GM18502 (cell line): ENCODE data around the gene LIPI.
"Not testable (repeated sequence)": the region's sequence is repeated elsewhere in the genome, so short reads cannot be mapped to it uniquely, and the experiment has no call there.

Experiments used
- ATAC-seq: cut with Tn5 transposase; IDR thresholded peaks from one replicate; pipeline ENCODE4 v1.9.1; 2021; ENCODE audit warnings: mild to moderate bottlenecking; ENCODE audit not compliant: unreplicated experiment, poor library complexity

LIPI gene

DNA sequence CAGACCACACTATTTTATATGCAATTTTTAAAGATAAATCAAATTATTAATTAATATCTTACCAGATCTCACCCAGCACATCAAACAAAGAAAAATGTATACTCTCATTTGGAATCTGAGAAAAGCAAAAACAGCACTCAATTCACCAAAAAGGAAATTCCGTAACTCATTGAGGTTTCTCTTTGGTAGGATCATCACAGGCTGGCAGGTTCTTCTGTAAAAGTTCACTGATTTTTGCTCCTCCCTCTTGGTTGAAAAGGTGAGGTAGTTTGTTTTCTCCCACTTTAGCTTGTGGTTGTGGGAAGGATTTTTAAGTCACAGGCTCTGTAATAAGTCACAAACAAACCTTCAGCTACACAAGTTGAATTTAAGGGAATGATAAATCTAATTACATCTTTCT is at the start of gene LIPI:
Gene LIPI, minus strand, starts transcription at position 218 of the 400 bp plus-strand sequence. Its CDS starts 110 bp downstream, at position 108.
- no peak for ATAC-seq

DNA sequence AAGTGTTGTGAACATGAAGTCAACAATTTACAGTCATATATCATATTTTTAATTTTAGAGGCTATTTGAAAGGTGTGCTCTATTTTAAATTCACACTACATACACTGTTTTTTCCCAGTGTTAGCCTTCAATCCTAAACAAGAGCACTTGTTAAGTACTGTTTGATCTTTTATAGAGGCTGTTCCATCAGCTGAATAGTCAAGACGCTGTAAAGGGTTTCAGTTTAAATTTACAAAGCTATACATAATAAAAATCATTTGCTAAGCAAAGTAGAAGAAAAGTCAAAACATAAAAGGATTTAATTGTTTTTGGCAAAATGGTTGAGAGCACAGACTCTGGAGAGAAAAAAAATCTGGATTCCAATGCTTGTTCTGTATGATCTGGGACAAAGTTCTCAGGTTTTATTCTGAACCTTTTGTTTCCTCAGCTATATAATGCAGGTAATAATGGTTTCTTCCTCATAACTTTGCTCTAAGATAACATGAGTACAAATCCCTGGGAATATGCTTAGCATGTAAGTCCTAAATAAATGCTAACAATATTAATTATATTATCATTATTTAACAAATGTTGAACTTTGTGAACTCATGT is 49.5 kb upstream of the LIPI start:
- ATAC-seq, result no peak

DNA sequence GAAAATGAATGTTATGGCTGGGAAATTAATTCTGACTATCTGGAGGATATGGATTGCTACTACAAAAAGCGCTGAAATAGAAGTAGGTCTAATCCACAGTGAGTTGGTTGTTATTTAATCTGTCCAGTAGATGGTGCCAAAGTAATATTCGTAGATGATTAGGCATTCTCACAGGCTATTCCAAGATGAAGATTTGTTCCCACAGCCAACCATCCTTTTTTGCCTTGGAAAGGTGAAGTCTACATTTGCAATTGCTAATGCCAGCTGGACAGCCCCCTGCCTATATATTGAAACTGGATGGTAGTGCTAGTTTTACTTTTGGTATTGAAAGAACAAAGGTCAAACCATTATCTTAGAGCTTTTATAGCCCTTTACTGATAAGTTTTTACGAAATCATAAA is 49.0 kb upstream of the LIPI start:
- peak; percentile 70 for ATAC-seq

DNA sequence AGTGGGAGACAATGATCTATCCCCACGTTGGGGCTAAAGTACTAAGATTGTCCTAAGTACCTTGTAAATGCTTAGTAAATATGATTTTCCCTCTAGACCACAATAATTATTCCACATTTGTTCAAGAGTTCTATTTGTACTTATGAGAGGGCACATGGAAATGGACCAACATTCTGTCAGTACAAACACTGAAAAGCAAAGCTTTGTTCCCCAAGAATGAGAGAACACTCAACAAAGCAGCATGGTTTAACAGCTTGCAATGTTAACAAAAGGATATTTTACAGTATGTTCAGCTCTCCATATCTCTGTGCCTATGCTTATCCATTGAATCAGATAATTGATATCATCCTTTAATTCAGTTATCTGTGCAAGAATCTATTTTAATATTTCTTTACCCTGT is 40.6 kb upstream of the LIPI start:
- no peak for ATAC-seq

DNA sequence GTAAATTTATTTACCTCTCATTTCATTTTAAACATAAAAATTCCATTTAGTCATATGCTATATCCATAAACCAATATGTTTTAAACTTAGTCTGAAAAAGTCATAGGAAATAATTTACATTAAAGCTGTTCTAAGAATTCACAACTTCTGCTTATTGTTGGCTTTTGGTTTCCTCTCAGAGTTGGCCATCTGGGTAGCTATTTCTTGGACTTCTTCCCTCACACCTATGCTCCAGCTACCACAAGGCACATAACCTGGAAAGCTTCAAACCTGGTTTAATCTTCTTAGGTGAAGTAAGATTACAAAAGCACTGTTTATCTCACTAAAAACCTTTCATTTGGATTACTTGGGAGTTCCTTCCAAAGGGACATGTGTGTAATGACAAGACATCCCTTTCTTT is 35.0 kb upstream of the LIPI start:
- no peak for ATAC-seq

DNA sequence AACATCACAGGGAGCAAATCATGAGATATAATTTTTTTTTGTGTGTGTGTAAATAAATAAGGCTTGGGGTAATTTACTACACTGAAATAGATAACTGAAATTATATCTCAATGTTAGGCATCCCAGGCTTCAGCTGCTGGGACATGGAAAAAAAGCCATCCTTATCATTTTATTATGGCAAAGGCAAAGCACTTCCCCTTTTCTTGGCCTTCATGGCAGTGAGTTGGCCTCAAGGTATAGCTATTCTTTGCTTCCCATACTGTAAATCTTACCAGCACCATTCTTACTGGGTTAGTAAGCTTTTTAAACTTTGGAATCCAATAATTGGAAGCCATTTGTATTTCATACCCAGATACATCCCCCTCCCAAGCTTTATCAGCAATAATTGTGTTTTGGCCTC is 34.2 kb upstream of the LIPI start:
- no peak for ATAC-seq

- no peak for ATAC-seq
Measured at GRCh38 chr21:14243874-14244273, 33.1 kb upstream of the LIPI start.

GRCh38 chr21:14243461-14243860 is 32.7 kb upstream of the LIPI start:
- ATAC-seq, result no peak

DNA sequence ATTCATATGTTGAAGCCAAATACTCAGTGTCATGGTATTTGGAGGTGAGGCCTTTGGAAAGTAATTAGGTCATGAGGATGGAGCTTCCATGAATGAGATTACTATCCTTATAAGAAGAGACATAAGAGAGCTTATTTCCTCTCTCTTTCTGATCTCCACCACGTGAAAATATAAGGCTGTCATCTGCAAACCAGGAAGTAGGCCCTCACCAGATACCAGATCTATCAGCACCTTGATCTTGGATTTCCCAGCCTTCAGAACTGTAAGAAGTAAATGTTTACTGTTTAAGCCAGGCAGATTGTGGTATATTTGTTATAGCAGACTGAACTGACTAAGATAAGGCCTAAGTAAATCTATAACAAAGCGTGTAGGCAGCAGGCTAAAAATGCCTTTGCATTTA is 30.5 kb upstream of the LIPI start:
- ATAC-seq, result no peak

GRCh38 chr21:14239281-14239680 is 28.5 kb upstream of the LIPI start:
- ATAC-seq, result no peak

DNA sequence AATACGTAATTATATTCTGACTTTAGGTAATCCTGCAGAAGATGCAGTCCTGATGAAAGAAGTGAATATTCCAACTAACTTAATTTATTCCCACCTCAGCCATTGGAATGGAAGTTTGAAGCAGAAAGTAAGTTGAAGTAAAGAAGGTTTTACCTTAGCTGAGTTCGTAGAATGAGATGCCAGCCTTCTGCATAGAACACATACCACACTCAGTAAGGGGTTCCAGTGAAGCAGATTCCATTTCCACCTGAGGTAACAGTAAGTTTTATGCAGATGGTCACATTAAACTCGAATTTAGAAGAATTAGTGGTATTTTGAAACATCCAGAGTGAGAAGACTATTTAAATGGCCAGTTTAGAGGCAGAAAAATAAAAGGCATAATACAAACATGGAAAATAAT is 25.4 kb upstream of the LIPI start:
- no peak for ATAC-seq

DNA sequence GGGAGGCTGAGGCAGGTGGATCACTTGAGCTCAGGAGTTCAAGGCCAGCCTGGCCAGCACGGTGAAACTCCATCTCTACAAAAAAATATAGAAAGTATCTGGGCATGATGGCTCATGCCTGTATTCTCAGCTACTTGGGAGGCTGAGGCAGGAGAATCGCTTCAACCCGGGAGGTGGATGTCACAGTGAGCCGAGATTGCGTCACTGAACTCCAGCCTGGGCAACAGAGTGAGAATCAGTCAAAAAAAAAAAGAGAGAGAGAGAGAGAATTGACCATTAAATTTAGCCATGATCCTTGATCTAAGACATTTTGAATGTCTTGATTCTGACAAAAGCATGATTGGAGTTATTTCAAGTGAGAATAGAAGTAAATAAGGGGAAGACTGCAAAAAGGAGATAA is 24.3 kb upstream of the LIPI start:
- ATAC-seq, result no peak

DNA sequence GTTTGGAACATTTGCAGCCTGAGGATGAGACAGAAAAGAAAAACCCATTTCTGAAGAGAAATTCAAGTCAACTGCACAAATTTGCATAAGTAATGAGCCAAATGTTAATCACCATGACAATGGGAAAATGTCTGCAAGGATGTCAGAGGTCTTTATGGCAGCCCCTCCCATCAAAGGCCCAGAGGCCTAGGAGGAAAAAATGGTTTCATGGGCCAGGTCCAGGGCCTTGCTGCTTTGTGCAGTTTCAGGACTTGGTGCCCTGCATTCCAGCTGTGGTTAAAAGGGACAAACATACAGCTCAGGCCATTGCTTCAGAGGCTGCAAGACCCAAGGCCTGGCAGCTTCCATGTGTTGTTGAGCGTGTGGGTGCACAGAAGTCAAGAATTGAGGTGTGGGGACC is 18.6 kb upstream of the LIPI start:
- ATAC-seq, result no peak

GRCh38 chr21:14223365-14223764 is 12.6 kb upstream of the LIPI start:
- no peak for ATAC-seq

DNA sequence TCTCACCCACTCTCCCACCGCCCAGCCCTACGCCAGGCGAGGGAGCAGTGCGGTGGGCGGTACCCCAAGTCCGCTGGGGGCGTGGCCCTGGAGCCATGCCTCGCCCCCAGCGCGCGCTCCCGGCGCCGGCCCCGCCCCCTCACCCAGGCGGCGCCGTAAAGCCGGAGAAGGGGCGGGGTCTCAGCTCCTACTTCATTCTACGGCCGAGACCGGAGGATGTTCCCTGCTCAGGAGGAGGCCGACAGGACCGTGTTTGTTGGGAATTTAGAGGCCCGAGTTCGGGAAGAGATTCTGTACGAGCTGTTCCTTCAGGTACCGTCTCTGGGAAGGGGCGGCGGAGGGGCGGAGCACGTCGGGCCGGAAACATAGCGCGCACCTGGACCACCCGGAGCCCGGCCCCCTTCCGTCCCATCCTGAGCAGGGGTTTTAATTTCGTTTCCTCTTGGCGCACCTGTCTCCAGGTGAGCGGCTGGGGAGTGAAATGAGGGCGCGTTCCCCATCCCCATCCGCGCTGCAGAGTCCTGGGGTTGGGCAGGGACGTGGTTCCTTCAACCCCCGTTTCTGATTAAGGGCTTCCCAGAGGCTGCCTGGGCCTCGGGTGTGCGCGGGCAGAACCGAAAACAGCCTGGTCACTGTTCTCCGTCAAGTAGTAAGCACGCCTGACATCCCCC is 5.4 kb upstream of the LIPI start, which contains the start of gene RBM11:
Gene RBM11, plus strand, starts transcription at position 187 of the 671 bp plus-strand sequence. Its CDS starts 30 bp downstream, at position 217.
- ATAC-seq, result peak; percentile 98

DNA sequence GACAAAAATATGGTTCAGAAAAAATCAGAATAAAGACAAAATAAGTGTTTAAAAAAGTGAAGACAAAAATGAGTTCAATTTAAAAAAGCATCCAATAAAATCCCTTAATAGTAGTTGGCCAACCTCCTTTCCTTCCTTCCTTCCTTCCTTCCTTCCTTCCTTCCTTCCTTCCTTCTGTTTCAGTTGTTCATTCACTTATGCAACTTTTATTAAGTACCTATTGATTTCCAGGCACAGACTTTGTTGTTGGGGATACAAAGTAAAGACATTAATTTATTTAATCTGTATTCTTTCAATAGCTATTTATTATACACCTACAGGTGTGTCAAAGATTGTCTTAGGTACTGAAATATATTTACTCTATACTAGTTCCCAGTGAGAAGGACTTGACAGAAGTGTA is 2.4 kb upstream of the LIPI start:
- ATAC-seq, result no peak

DNA sequence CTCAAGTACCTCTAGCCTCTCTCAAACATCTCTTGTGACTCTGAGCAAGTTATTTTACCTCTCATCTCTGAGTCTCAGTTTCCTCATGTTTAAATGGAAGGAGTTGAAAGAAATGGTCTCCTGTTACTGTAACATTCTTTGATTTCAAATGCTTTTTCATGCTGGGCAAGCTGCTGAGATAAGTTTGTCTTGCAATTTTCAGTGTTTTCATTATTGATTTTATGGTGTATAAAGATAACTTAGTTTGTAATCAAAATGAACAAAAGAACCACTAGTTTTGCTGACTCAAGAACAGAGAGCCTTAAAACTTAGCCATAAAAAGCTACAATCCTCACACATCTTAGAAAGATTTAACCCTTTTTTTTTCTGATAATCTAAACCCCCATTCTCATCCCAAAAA is 4.5 kb downstream of the LIPI start:
- no peak for ATAC-seq

DNA sequence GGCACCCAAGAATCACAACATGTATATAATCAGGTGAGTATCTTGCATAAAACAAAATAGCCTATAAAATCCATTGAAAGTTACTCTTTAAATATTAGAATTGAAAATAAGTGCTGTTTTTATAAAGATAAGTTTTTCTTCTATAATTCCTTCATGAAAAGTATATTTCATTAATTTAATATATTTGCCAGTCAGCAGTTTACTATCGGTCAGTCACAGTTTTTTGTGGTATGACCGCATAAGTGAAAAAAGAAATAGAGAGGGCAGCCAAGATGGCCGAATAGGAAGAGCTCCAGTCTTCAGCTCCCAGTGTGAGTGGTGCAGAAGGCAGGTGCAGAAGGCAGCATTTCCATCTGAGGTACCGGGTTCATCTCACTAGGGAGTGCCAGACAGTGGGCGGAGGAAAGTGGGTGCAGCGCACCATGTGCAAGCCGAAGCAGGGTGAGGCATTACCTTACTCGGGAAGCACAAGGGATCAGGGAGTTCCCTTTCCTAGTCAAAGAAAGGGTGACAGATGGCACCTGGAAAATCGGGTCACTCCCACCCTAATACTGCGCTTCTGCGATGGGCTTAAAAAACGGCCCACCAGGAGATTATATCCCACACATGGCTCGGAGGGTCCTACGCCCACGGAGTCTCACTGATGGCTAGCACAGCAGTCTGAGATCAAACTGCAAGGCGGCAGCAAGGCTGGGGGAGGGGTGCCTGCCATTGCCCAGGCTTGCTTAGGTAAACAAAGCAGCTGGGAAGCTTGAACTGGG is 44.1 kb downstream of the LIPI start:
- ATAC-seq, result not testable (repeated sequence)

DNA sequence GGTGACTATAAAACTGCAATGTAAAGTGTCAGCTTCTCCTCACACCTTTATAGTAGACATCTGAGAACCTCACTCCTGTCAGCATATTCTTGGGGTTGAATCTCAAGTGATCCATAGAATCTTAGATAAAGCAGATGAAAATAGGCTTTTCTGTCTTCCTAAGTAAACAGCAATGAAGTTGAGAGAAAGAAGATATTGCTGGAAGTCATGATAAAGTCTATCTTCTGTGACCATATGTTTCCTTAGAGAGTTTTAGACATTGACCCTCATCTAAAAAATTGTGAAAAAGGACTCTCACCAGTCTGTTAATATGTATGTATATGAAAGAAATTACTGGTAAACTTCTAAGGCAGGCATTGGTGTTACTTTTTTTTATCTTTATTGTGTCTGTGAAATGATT is 66.8 kb downstream of the LIPI start:
- ATAC-seq, result no peak

- no peak for ATAC-seq
Measured at GRCh38 chr21:14124266-14124665, 86.5 kb downstream of the LIPI start.

DNA sequence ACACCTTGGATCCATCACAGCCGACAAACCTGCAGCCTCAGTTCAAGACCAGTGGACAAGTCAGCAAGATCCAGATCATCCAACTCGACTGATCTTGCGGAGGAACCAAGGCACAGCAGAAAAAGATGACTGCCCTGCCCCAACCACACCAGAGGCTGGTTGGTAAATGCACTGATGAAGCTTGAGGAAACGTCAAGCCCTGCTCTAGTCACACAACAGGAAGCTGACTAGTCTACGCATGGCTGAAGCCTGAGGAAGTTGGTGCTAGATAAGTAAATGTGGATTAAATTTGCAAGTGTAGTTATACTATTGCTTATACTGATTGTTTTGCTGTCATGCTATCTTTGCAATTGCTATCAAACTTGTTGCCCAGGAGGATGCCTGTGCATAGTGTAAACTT is 89.0 kb downstream of the LIPI start:
- ATAC-seq, result no peak
